ENCODE data around the gene GOLGA3. TPM values are rescaled to one million over a fixed set of nuclear protein-coding genes. Genes with fewer than 3 reads are reported as not detected.
"Not testable (repeated sequence)": the region's sequence is repeated elsewhere in the genome, so short reads cannot be mapped to it uniquely, and the experiment has no call there.

GOLGA3 gene
- total RNA-seq, 2 experiments from 2014 or later = 36.7 to 38.5 TPM

GRCh38 chr12:132842449-132843045 is 13.9 kb upstream of the GOLGA3 start:
- CTCF ChIA-PET = no interaction called here
- POLR2A ChIA-PET = no interaction called here
- H3K36me3 Mint-ChIP-seq (ENCODE audit: low read depth) = peaks cover 47% of the 10 kb centered on the region
- DNase-seq = no peak
- H3K4me3 Mint-ChIP-seq = no peak overlapping the region
- H3K27me3 Mint-ChIP-seq = no peaks in the 10 kb centered on the region
- no peaks in the 10 kb centered on the region for H3K4me1 Mint-ChIP-seq
- no peak overlapping the region for H3K27ac Mint-ChIP-seq
- ATAC-seq = no peak
- H3K9me3 Mint-ChIP-seq (ENCODE audit: low read depth) = no peaks in the 10 kb centered on the region
- intact Hi-C loops (cut with DNase I, micrococcal nuclease) = no loop called here

- no peak for ATAC-seq
- H3K4me1 Mint-ChIP-seq = peaks cover 7% of the 10 kb centered on the region
- no peaks in the 10 kb centered on the region for H3K27me3 Mint-ChIP-seq
- no peak overlapping the region for H3K27ac Mint-ChIP-seq
- intact Hi-C loops (cut with DNase I, micrococcal nuclease) = no loop called here
- ChIA-PET CTCF (no interaction called here), POLR2A (no interaction called here)
- DNase-seq = no peak
- peaks cover 42% of the 10 kb centered on the region for H3K36me3 Mint-ChIP-seq (ENCODE audit: low read depth)
- no peak overlapping the region for H3K4me3 Mint-ChIP-seq
- no peaks in the 10 kb centered on the region for H3K9me3 Mint-ChIP-seq (ENCODE audit: low read depth)
Observed at GRCh38 chr12:132841151-132841550, 12.5 kb upstream of the GOLGA3 start.

- Mint-ChIP-seq H3K27ac (no peak overlapping the region), H3K27me3 (no peaks in the 10 kb centered on the region), H3K9me3 (ENCODE audit: low read depth) (no peaks in the 10 kb centered on the region), H3K36me3 (ENCODE audit: low read depth) (peaks cover 37% of the 10 kb centered on the region), H3K4me3 (no peak overlapping the region), H3K4me1 (peaks cover 8% of the 10 kb centered on the region)
- CTCF ChIA-PET = no interaction called here
- DNase-seq (no peak), ATAC-seq (no peak)
- intact Hi-C loops (cut with DNase I, micrococcal nuclease) = no loop called here
- POLR2A ChIA-PET = no interaction called here
Observed at GRCh38 chr12:132840536-132840935, 11.9 kb upstream of the GOLGA3 start.

GRCh38 chr12:132839558-132840235 is 11.0 kb upstream of the GOLGA3 start:
- intact Hi-C loops (cut with DNase I, micrococcal nuclease) = no loop called here
- ATAC-seq = no peak
- no peak overlapping the region for H3K27ac Mint-ChIP-seq
- no peak for DNase-seq
- no peaks in the 10 kb centered on the region for H3K27me3 Mint-ChIP-seq
- H3K9me3 Mint-ChIP-seq (ENCODE audit: low read depth) = no peaks in the 10 kb centered on the region
- CTCF ChIA-PET = no interaction called here
- POLR2A ChIA-PET = no interaction called here
- H3K36me3 Mint-ChIP-seq (ENCODE audit: low read depth) = peaks cover 37% of the 10 kb centered on the region
- no peak overlapping the region for H3K4me3 Mint-ChIP-seq
- peaks cover 17% of the 10 kb centered on the region for H3K4me1 Mint-ChIP-seq

GRCh38 chr12:132838410-132839080 is 9.9 kb upstream of the GOLGA3 start:
- no peaks in the 10 kb centered on the region for H3K27me3 Mint-ChIP-seq
- no peak overlapping the region for H3K4me3 Mint-ChIP-seq
- CTCF ChIA-PET = interaction anchor here (1.1 kb wide), 1 partner anchor 31 kb away, joined by 3 read pairs; no protein-coding TSS in a partner anchor
- H3K4me1 Mint-ChIP-seq = peaks cover 28% of the 10 kb centered on the region
- POLR2A ChIA-PET = no interaction called here
- H3K27ac Mint-ChIP-seq = no peak overlapping the region
- DNase-seq (no peak), ATAC-seq (no peak)
- H3K36me3 Mint-ChIP-seq (ENCODE audit: low read depth) = peaks cover 40% of the 10 kb centered on the region
- intact Hi-C loops (cut with DNase I, micrococcal nuclease) = no loop called here
- no peaks in the 10 kb centered on the region for H3K9me3 Mint-ChIP-seq (ENCODE audit: low read depth)

GRCh38 chr12:132837693-132838409 is 9.2 kb upstream of the GOLGA3 start:
- Mint-ChIP-seq H3K27ac (no peak overlapping the region), H3K36me3 (ENCODE audit: low read depth) (peaks cover 41% of the 10 kb centered on the region), H3K4me1 (peaks cover 31% of the 10 kb centered on the region), H3K9me3 (ENCODE audit: low read depth) (no peaks in the 10 kb centered on the region), H3K27me3 (no peaks in the 10 kb centered on the region), H3K4me3 (no peak overlapping the region)
- DNase-seq (no peak), ATAC-seq (no peak)
- ChIA-PET POLR2A (no interaction called here), CTCF (interaction anchor here (1.1 kb wide), 1 partner anchor 31 kb away, joined by 3 read pairs; no protein-coding TSS in a partner anchor)
- intact Hi-C loops (cut with DNase I, micrococcal nuclease) = no loop called here

- no peak for ATAC-seq
- CTCF ChIA-PET = no interaction called here
- Mint-ChIP-seq H3K9me3 (ENCODE audit: low read depth) (no peaks in the 10 kb centered on the region), H3K4me1 (peaks cover 31% of the 10 kb centered on the region), H3K36me3 (ENCODE audit: low read depth) (peaks cover 38% of the 10 kb centered on the region), H3K4me3 (peak overlapping the region; percentile 25), H3K27ac (peak overlapping the region; percentile 39), H3K27me3 (no peaks in the 10 kb centered on the region)
- DNase-seq = no peak
- POLR2A ChIA-PET = no interaction called here
- intact Hi-C loops (cut with DNase I, micrococcal nuclease) = no loop called here
Observed at GRCh38 chr12:132836795-132837331, 8.2 kb upstream of the GOLGA3 start.

- H3K9me3 Mint-ChIP-seq (ENCODE audit: low read depth); H3K27me3 Mint-ChIP-seq; CTCF ChIA-PET; H3K27ac Mint-ChIP-seq; ATAC-seq; POLR2A ChIA-PET; intact Hi-C loops (cut with DNase I, micrococcal nuclease): not testable (repeated sequence)
- Mint-ChIP-seq H3K4me3 (peak overlapping the region; percentile 25), H3K36me3 (ENCODE audit: low read depth) (peaks cover 34% of the 10 kb centered on the region), H3K4me1 (peaks cover 31% of the 10 kb centered on the region)
- DNase-seq = peak; percentile 25
Observed at GRCh38 chr12:132836230-132836629, 7.6 kb upstream of the GOLGA3 start.

GRCh38 chr12:132835076-132836025 is 6.7 kb upstream of the GOLGA3 start:
- intact Hi-C loops (cut with DNase I, micrococcal nuclease) = no loop called here
- Mint-ChIP-seq H3K9me3 (ENCODE audit: low read depth) (no peaks in the 10 kb centered on the region), H3K4me1 (peaks cover 31% of the 10 kb centered on the region), H3K27me3 (no peaks in the 10 kb centered on the region), H3K27ac (peak overlapping the region; percentile 98), H3K36me3 (ENCODE audit: low read depth) (peaks cover 33% of the 10 kb centered on the region), H3K4me3 (peak overlapping the region; percentile 52)
- ATAC-seq (no peak), DNase-seq (no peak)
- POLR2A ChIA-PET = no interaction called here
- CTCF ChIA-PET = interaction anchor here (1.6 kb wide), 1 partner anchor 10 kb away, joined by 5 read pairs; no protein-coding TSS in a partner anchor

- ATAC-seq (peak; percentile 90), DNase-seq (peak; percentile 64)
- ChIA-PET POLR2A (interaction anchor here (0.6 to 1.1 kb wide), 3 partner anchors 53 to 296 kb away, joined by 3 read pairs; partner anchors contain the start of genes CHFR and ZNF10), CTCF (interaction anchor here (0.6 to 1.6 kb wide), 3 partner anchors 11 to 66 kb away, joined by 3 to 5 read pairs (median 3); no protein-coding TSS in a partner anchor)
- H3K27me3 Mint-ChIP-seq = no peaks in the 10 kb centered on the region
- H3K27ac Mint-ChIP-seq = peak overlapping the region; percentile 98
- peak overlapping the region; percentile 52 for H3K4me3 Mint-ChIP-seq
- no peaks in the 10 kb centered on the region for H3K9me3 Mint-ChIP-seq (ENCODE audit: low read depth)
- intact Hi-C loops (cut with DNase I, micrococcal nuclease) = no loop called here
- peaks cover 30% of the 10 kb centered on the region for H3K36me3 Mint-ChIP-seq (ENCODE audit: low read depth)
- peaks cover 35% of the 10 kb centered on the region for H3K4me1 Mint-ChIP-seq
Observed at GRCh38 chr12:132834181-132834711, 5.6 kb upstream of the GOLGA3 start.

Data from activated CD4-positive, alpha-beta T cell treated with anti-CD3 and anti-CD28 coated beads for 36 hours (primary cell).